ENCODE measurements around the gene SPEM2. TPM values are rescaled to one million over a fixed set of nuclear protein-coding genes. Genes with fewer than 3 reads are reported as not detected.

The SPEM2 gene
- total RNA-seq, 4 donors from 2014 or later = 0.40 TPM; not detected in 3

DNA sequence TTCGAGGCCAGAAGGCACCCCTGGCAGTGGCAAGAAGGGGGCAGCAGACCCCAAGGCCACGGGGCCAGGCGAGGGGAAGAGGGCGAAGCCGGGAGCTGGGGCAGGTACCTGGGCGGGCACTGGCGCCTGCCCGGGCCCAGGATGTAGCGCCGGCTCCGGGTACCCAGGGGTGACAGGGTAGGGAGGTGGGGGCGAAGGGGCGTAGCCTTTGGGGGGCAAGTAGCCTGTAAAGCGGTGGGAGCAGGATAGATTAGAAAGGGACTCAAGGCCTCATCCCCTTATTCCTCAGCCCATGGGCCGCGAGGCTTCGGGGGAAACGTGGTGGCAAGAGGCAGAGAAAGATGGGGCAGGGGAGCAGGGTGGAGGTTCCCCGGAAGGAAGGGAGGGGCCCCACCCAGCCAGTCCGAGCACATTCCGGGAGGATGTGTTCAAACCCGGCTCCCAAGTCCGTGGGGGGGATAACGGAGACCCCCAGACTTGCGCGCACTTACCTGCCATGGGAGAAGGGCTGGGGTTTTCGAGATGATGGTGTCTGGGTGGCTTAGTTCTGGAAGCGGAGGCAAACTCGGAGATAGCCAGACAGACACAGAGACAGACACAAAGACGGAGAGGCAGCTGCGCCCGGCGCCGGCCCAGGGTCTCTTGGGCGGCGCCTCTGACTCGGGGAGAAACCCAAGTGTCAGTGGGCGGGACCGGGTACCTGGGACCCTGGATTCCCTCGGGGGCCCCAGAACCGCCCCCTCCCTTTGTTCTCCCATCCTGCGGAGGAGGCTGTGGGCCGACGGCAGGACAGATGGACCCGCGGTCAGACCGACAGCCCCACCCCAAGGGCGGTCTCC, 31.6 kb upstream of the SPEM2 start:
- Histone ChIP-seq H3K36me3 (peaks cover 3 to 13% of the 10 kb centered on the region in 2 donors), H3K9me3 (no peaks in the 10 kb centered on the region), H3K27me3 (no peaks in the 10 kb centered on the region), H3K4me3 (replicated peaks in 1 of 3) (peak overlapping the region; percentile 65 to 79 (median 67)), H3K27ac (peak overlapping the region; percentile 72 to 93 (median 92)), H3K4me1 (peaks cover 11 to 18% of the 10 kb centered on the region in 2 donors)
- TF ChIP-seq POLR2A (IDR thresholded peaks at IDR 0.05) (no peak), CTCF (IDR thresholded peaks at IDR 0.05) (no peak)
- WGBS, 2 donors = 7 to 13% methylated on average over 33 to 39 of the region's 48 CpGs
- intact Hi-C loops (cut with DNase I) = no loop called here
- DNase-seq = peak; percentile 45 to 61

- intact Hi-C loops (cut with DNase I) = no loop called here
- 1 to 5% methylated on average over 12 to 15 of the region's 71 CpGs for WGBS, 2 donors
Measured at GRCh38 chr17:7394452-7395191, 30.8 kb upstream of the SPEM2 start, which contains the start of gene PLSCR3. Gene PLSCR3, minus strand, starts transcription at chr17:7394525. Its CDS starts 415 bp downstream, at chr17:7394110.

DNA sequence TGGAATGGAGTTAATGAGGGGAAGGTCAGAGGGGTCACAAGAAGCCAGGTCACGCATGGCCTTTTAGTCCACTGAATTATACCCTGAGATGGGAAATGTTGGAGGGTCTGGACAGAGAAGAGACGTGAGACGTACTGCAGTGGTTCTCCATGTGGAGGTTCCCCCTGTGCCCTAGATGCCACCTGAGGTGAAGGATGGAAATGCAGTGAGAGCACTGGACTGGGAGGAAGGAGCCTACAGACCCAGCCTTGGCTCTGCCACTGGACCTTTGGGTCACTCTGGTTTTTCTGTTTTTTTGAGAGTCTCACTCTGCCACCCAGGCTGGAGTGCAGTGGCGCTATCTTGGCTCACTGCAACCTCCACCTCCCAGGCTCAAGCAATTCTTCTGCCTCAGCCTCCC, 29.3 kb upstream of the SPEM2 start:
- H3K27ac ChIP-seq = no peak overlapping the region
- TF ChIP-seq CTCF (IDR thresholded peaks at IDR 0.05) = no peak
- WGBS, 2 donors = 90 to 98% methylated on average over 4 of the region's 4 CpGs
- H3K4me3 ChIP-seq (replicated peaks in 1 of 3) = no peak overlapping the region
- no peaks in the 10 kb centered on the region for H3K27me3 ChIP-seq
- no peak for DNase-seq
- H3K4me1 ChIP-seq = peaks cover 11 to 18% of the 10 kb centered on the region in 2 donors
- H3K36me3 ChIP-seq = no peaks in the 10 kb centered on the region
- H3K9me3 ChIP-seq = no peaks in the 10 kb centered on the region
- intact Hi-C loops (cut with DNase I) = no loop called here

More at GRCh38 chr17:7394452-7395191, 30.8 kb upstream of the SPEM2 start, which contains the start of gene PLSCR3:
- H3K9me3 ChIP-seq = no peaks in the 10 kb centered on the region
- H3K4me3 ChIP-seq (replicated peaks in 1 of 3) = peak within 1 kb of the TSS; percentile 65 to 79 (median 67)
- H3K27ac ChIP-seq = peak within 1 kb of the TSS; percentile 72 to 93 (median 92)
- peaks cover 11 to 18% of the 10 kb centered on the region in 2 donors for H3K4me1 ChIP-seq
- TF ChIP-seq CTCF (IDR thresholded peaks at IDR 0.05) (peak in 5 of 6 experiments; percentile 20 to 46 (median 41)), POLR2A (IDR thresholded peaks at IDR 0.05) (peak in 1 of 2 donors; percentile 91)
- DNase-seq = peak; percentile 86 to 89
- peaks cover 0 to 5% of the 10 kb centered on the region in 2 donors for H3K36me3 ChIP-seq
- H3K27me3 ChIP-seq = no peaks in the 10 kb centered on the region

- WGBS, 2 donors = 82 to 87% methylated on average over 2 of the region's 2 CpGs
- H3K9me3 ChIP-seq = no peaks in the 10 kb centered on the region
- TF ChIP-seq CTCF (IDR thresholded peaks at IDR 0.05) (no peak), POLR2A (IDR thresholded peaks at IDR 0.05) (no peak)
- H3K27ac ChIP-seq = no peak overlapping the region
- peaks cover 16 to 22% of the 10 kb centered on the region in 2 donors for H3K4me1 ChIP-seq
- H3K4me3 ChIP-seq (replicated peaks in 1 of 3) = no peak overlapping the region
- H3K27me3 ChIP-seq = no peaks in the 10 kb centered on the region
- intact Hi-C loops (cut with DNase I) = no loop called here
- H3K36me3 ChIP-seq = no peaks in the 10 kb centered on the region
- no peak for DNase-seq
Measured at GRCh38 chr17:7398612-7399011, 26.8 kb upstream of the SPEM2 start.

Data from thyroid gland (tissue), 4 donors.